HG03025 (cell line): ENCODE measurements around the gene FAM210A.
"Not testable (repeated sequence)": the region's sequence is repeated elsewhere in the genome, so short reads cannot be mapped to it uniquely, and the experiment has no call there.

Experiments used
- ATAC-seq: cut with Tn5 transposase; IDR thresholded peaks from one replicate; pipeline ENCODE4 v1.9.1; 2021; ENCODE audit warnings: mild to moderate bottlenecking, moderate library complexity; ENCODE audit not compliant: unreplicated experiment, low FRiP score

FAM210A gene, protein sequence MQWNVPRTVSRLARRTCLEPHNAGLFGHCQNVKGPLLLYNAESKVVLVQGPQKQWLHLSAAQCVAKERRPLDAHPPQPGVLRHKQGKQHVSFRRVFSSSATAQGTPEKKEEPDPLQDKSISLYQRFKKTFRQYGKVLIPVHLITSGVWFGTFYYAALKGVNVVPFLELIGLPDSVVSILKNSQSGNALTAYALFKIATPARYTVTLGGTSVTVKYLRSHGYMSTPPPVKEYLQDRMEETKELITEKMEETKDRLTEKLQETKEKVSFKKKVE

DNA sequence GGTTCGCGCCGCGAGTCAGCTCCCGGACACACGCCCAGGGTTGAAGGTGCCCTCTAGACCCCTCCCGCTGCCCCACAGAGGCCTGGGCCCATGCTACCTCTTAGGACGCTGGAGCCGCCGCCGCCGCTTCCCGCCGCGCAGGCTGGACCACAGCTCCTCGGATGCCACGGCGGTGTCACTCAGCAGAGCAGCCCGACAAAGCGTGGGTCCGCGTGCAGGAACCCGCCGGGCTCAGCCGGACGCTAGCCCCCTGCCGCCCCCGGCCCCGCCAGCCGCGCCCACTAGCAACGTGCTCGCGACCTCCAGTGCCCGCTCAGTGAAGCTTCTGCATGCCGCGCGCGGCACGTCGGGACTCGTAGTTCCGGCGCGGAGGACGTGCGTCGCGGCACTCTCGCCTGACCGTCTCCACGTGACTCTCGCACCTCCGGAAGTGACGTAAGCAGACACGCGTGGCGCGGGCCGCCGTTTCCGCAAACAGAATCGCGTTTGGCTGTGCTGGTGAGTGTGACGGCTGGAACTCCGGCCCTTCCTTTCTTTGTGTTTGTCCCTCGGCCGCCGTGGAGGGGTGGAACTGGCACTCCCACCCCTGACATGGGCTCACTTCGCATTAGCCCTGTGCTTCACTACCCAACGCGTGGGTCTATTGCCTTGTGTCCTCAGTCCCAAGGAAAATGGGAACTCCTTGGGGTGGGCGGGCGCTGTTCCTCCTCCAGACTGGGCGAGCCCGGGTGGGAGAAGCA is at the start of gene FAM210A, which contains the start of gene RNMT:
FAM210A (minus strand) TSS at position 327 of the 740 bp plus-strand sequence. CDS start 44,481 bp downstream, outside the sequence.
RNMT (plus strand) TSS at position 442 of the 740 bp plus-strand sequence. CDS start 4,845 bp downstream, outside the sequence.
- peak; percentile 92 for ATAC-seq

DNA sequence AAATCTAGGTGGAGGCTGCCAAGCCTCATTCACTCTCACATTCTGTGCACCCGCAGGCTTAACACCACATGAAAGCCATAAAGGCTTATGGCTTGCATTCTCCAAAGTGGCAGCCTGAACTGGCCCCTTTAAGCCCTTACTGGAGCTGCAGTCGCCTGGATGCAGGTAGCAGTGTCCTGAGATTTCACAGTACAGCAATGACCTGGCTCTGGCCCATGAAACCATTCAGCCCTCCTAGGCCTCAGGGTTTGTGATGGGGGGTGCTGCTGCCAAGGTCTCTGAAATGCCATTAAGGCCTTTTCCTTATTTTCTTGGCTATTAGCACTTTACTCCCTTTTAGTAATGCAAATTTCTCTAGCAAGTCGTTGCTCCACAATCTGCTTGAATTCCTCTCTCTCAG is 48.7 kb upstream of the FAM210A start:
- no peak for ATAC-seq

- no peak for ATAC-seq
Measured at GRCh38 chr18:13762690-13763439, 36.5 kb upstream of the FAM210A start.

- no peak for ATAC-seq
Measured at GRCh38 chr18:13760047-13760446, 33.7 kb upstream of the FAM210A start.

- no peak for ATAC-seq
Measured at GRCh38 chr18:13758622-13759021, 32.3 kb upstream of the FAM210A start.

GRCh38 chr18:13756671-13757070 is 30.3 kb upstream of the FAM210A start:
- ATAC-seq = no peak

DNA sequence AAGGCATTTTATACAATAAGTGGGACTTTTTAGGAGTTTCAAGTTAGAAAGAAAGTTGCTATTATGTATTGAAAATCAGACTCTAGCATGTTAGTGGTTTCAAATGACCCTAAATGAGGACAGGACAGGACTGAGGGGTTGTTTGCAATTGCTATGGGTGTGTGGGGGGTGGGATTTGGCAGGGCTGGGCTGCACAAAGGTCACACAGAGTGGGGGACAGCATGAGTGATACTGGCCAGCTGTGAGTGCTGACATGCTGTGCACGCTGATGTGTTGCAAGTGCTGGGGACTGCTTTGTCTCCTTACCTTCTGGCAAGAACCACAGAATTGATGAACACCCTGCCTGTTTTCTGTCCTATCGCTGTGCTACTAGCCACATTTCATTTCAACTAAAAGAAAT is 29.9 kb upstream of the FAM210A start:
- no peak for ATAC-seq

GRCh38 chr18:13751599-13751998 is 25.2 kb upstream of the FAM210A start:
- not testable (repeated sequence) for ATAC-seq

DNA sequence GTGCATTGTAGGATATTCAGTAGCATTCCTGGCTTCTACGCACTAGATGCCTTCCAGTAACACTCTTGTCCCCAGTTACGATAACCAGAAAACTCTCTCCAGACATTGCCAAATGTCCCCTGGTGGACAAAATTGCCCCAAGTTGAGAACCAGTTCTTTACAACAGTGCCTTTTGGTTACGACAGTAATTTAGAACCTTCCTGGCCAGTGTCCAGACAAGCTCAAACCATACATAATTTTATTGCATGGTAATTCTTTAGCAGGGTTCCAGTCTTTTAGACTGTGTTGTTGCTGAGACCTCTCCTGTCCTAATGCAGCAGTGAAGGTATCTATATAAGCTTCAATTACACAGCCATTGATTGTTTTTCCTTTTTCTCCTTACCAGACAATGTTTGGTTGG is 20.3 kb upstream of the FAM210A start:
- no peak for ATAC-seq

DNA sequence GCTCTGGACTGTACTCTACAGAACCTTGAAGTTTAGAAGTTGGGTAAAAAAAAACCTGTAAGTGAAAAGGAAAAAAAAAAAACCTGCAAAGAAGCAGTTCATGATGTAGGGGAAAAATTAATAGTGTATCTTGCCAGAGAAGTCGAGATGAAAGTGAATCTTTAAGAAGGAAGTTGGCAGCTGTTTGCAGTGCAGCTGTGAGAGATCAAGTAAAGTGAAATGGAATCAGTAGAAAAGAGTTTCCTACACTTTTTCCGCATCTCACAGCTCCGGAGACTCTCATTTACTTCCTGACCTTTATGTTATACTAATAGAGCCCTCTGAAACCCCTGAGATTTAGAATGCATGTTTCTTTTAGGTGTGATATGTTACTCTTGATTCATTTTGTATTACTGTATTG is 19.3 kb upstream of the FAM210A start:
- ATAC-seq = no peak

DNA sequence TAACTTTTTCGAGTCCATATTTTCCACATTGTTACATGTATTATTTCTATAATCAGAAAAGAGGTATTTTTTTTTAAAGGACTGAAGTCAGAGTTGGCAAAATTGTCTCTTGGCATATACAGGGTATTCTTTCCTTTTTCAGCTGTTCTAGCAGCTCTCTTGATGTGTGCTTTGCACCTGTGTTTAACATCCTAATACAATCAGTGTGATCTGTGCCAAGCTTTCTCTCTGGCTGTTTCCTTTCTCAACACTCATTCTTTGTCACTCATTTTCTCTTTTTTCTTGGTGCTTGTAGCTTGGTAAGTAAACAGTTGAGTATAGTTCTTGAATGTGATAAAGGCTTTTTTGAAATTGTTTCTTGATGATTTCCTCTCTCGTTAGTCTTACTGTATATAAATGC is 9.3 kb upstream of the FAM210A start:
- no peak for ATAC-seq

DNA sequence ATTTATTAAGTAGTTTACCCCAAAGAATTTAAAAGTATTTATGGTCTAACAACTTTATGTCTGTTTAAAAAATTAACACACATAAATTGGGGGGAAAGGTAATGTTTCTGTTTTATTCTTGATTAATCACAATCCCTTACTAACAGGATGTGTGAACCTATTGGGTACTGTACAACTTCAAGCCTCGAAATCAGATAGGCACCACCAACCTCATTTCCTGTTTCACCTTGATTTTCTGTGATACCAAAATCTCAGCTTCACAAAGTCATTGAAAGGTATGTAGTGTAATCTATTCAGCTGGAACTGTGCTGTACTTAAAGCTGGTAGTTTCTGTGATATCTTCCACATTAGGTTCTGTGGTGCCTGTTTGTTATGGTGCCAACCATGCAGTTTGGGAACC is 4.1 kb upstream of the FAM210A start:
- ATAC-seq = no peak

- ATAC-seq = peak; percentile 11
Measured at GRCh38 chr18:13726972-13727331, 594 bp upstream of the FAM210A start.

GRCh38 chr18:13725566-13726231 is 659 bp downstream of the FAM210A start:
- ATAC-seq = peak; percentile 15

DNA sequence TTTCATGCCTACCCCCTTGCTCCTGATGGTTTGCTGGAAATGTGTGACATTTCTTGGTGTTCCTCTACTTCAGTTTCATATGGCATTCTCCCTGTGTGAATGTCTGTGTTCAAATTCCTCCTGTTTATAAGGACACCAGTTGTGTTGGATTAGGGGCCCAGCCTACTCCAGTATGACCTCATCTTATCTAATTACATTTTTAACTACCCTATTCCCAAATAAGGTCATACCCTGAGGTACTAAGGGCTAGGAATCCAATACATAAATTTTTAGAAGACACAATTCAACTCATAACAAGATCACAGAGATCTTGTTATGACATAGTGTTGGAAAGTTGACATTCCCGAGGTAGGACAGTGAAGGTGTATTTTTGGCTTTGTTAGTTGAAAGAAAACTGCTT is 5.5 kb downstream of the FAM210A start:
- ATAC-seq = no peak

DNA sequence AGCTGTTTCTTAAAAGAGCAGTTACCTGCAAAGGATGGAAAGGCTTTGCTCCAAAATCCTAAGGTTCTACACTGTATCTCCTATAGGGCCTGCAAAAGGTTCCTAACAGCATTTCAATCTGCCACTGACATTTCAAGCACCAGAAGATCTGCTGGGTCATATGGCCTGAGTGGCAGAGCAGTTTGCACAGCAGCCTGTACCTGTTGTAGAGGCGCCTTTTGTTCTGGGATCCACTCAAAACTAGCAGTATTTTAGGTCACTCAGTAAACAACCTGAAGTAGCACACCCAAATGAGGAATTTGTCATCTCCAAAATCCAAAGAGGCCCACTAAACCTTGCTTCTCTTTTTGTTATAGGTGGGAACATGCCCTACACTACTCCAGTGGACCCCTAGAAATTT is 6.2 kb downstream of the FAM210A start:
- ATAC-seq = no peak

DNA sequence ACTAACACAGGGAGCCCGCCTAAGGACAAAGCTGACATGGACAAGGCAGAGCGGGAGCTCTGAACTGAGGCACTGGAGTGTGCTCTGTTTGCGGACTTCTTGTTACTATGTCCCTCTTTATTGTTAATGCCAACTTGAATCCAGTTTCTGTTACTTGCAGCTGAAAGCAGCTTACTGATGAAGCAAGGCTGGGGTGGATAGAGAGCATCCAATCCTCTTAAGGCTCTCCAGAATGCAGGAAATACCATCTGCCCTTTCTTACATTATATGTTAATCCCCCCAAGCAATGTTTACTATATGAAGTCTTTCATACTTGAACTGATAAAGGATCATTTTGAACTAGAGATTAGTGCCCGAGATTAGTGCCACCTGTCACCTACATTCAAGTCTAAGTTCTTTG is 9.4 kb downstream of the FAM210A start:
- ATAC-seq = no peak

- ATAC-seq = no peak
Measured at GRCh38 chr18:13715330-13715729, 11.0 kb downstream of the FAM210A start.

DNA sequence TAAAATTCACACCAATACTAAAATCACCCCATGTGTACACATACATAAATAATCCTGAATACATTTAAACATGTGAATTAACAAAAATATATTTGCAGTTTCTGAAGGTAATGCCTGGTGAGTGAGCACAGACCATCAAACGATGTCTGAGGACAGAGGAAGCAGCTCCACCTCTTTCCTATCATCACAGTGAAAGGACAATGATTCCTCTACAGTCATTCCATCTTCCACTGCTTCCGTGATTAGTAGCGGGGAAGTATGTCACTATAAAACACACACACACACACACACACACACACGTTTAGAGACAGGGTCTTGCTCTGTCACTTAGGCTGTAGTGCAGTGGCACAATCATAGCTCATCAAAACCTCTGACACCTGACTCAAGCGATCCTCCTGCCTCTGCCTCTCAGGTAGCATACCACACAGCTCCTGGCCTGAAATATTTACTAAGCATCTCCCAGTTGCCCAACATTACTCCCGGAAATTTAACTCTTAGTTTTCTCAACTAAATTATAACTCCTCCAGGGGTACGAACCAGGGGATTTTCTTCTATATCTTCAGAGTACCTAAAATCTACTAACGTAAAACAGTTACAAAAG is 12.8 kb downstream of the FAM210A start:
- no peak for ATAC-seq

DNA sequence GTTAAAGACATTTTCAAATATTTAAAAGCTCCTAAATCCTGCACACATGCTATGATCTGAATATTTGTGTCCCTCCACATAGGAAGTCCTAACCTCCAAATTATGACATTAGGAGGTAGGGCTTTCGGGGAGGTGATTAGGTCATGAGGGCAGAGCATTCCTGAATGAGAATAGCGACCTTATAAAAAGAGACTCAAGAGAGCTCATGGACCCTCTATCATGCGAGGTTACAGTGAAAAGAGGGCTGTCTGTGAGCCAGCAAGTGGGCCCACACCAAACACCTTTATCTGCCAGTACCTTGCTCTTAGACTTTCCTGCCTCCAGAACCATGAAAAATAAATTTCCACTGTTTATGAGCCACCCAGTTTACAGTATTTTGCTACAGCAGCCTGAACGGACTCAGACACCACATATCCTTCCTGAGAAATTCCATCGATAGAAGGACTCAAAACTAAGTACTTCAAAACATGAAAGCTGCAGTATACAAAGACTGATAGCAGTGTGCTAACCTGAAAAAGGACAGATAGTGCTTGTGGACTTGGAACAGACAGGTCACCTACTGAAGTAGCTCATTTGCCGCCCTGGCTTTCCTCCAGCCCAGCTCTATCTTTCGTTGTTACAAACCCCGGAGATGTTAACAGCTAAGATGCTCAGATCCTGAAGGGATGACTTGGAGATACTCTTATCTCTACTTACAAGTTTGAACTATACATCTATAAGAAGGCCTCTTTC is 13.8 kb downstream of the FAM210A start:
- no peak for ATAC-seq
